ENCODE results near the gene SERBP1. TPM values are rescaled to one million over a fixed set of nuclear protein-coding genes. Genes with fewer than 3 reads are reported as not detected.

SERBP1 gene
- total RNA-seq = 100 to 1,000 TPM; 201 to 236 (median 225) TPM
- 100 to 1,000 TPM; 112 to 178 (median 133) TPM for polyA plus RNA-seq

DNA sequence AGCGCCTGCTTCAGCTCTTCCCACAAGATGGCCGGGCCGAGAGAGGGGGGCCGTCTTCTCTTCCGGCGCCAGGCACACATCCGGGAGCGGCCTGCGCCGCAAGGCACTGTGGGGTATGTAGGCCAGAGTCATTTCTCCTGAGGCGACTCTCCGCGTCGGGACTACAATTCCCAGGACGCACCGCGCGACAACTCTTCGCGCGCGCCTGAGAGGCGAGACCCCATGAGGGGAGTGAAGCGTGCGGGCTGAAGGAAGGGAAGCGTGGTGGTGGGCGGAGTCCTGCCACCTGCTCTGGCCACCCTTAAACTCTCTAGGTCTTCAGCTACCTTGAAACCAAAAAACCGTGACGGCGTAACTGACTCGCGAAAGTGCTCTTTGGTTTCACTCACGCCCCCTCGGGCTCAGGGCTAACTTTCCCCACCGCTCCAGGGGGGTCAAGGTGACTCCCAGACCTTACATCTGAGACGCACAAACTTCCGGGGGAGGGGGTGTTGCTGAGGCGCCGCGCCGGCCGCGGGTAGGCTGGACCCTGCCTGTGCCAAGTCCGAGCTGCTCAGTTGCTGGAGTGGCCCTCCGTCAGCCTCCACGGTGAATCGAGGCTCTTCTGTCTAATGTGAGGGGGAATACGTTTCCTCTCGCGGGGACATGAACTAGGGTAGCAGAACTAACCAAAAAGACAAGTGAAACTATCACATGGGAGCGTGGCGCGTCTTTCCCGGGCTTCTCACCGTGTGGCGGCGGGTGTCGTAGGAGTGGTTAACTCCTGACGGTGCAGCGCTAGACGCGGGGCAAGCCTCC lies at the start of gene SERBP1:
Gene SERBP1, minus strand, starts transcription at position 45 of the 798 bp plus-strand sequence. CDS start 102 bp downstream, outside the sequence.
- Histone ChIP-seq H3K4me1 (peaks cover 0 to 61% (median 37%) of the 10 kb centered on the region in 4 donors), H3K27me3 (no peaks in the 10 kb centered on the region), H3K36me3 (peaks cover 0 to 7% (median 5%) of the 10 kb centered on the region in 4 donors), H3K27ac (peak within 1 kb of the TSS; percentile 92 to 96 (median 94)), H3K9me3 (no peaks in the 10 kb centered on the region), H3K4me3 (peak within 1 kb of the TSS; percentile 62 to 83 (median 78))
- DNase-seq = peak; percentile 97
- WGBS, 2 donors = 0 to 1% methylated on average over 62 of the region's 62 CpGs
- intact Hi-C loops (cut with DNase I) = loop anchor here (2.0 to 5.0 kb wide), 2 partner anchors 378 to 500 kb away; partner anchors contain the start of gene SLC35D1
- TF ChIP-seq POLR2A (IDR thresholded peaks at IDR 0.05) (no peak), EP300 (IDR thresholded peaks at IDR 0.05) (no peak), POLR2AphosphoS5 (IDR thresholded peaks at IDR 0.05) (peak; percentile 76 to 92 (median 85))
- TF ChIP-seq, protein P1, sequence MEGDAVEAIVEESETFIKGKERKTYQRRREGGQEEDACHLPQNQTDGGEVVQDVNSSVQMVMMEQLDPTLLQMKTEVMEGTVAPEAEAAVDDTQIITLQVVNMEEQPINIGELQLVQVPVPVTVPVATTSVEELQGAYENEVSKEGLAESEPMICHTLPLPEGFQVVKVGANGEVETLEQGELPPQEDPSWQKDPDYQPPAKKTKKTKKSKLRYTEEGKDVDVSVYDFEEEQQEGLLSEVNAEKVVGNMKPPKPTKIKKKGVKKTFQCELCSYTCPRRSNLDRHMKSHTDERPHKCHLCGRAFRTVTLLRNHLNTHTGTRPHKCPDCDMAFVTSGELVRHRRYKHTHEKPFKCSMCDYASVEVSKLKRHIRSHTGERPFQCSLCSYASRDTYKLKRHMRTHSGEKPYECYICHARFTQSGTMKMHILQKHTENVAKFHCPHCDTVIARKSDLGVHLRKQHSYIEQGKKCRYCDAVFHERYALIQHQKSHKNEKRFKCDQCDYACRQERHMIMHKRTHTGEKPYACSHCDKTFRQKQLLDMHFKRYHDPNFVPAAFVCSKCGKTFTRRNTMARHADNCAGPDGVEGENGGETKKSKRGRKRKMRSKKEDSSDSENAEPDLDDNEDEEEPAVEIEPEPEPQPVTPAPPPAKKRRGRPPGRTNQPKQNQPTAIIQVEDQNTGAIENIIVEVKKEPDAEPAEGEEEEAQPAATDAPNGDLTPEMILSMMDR (IDR thresholded peaks at IDR 0.05) = no peak

DNA sequence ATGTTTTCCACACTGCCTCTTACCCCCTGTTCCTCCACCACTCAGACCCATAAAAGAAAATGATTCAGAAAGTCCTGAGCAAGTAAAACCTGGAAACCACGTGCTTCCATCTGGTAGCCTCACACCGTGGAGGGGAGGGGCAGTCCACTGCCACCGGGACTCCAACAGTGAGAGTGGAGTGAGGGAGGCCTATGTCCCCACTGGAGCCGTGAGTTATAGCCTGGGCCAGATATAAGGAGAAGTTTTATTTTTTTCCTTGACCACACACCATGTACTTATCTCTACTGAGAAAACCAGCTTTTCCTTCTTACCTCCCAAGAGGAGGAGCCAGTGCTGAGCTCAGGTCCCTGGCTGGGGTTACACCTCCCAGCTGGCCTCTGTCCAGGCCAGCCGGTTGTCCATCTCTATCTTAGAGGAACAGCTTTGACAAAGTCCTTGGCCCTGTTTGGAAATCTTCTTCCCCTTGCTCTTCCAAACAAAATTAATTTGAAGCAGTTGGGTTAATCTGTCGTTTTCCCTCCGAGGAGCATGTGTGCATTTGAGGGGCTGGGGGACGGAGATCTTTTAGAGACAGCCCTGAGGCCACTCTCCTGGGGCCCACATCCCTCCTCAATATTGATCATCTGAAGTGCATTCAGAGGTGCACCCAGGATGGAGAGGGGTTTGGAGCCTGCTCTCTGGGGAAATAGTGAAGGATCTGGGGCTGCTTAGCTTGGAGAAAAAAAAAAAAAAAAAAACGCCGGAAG lies 49.1 kb upstream of the SERBP1 start:
- no peak overlapping the region for H3K4me3 ChIP-seq
- no peak for DNase-seq
- intact Hi-C loops (cut with DNase I) = no loop called here
- no peaks in the 10 kb centered on the region for H3K27me3 ChIP-seq
- TF ChIP-seq EP300 (IDR thresholded peaks at IDR 0.05) (no peak), POLR2AphosphoS5 (IDR thresholded peaks at IDR 0.05) (no peak), POLR2A (IDR thresholded peaks at IDR 0.05) (no peak)
- TF ChIP-seq, protein P1 (IDR thresholded peaks at IDR 0.05) = no peak
- H3K27ac ChIP-seq = no peak overlapping the region
- peaks cover 0 to 8% (median 8%) of the 10 kb centered on the region in 4 donors for H3K4me1 ChIP-seq
- no peaks in the 10 kb centered on the region for H3K9me3 ChIP-seq
- WGBS, 2 donors = 39 to 46% methylated on average over 10 of the region's 10 CpGs
- no peaks in the 10 kb centered on the region for H3K36me3 ChIP-seq

DNA sequence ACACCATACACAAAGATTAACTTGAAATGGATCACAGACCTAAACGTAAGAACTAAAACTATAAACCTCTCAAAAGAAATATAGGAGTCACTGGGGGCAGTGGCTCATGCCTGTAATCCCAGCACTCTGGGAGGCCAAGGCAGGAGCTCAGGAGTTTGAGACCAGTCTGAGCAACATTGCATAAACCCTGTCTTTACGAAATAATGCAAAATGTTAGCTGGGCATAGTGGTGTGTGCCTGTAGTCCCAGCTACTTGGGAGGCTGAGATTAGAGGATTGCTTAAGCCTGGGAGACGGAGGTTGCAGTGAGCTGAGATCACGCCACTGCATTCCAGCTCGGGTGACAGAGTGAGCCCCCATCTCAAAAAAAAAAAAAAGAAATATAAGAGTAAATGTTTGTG lies 46.7 kb upstream of the SERBP1 start:
- TF ChIP-seq, protein P1 (IDR thresholded peaks at IDR 0.05) = no peak
- TF ChIP-seq EP300 (IDR thresholded peaks at IDR 0.05) = no peak
- no peak for TF ChIP-seq POLR2AphosphoS5 (IDR thresholded peaks at IDR 0.05)
- no peak for TF ChIP-seq POLR2A (IDR thresholded peaks at IDR 0.05)
- H3K4me1 ChIP-seq = peaks cover 0 to 8% (median 8%) of the 10 kb centered on the region in 4 donors
- no peaks in the 10 kb centered on the region for H3K36me3 ChIP-seq

DNA sequence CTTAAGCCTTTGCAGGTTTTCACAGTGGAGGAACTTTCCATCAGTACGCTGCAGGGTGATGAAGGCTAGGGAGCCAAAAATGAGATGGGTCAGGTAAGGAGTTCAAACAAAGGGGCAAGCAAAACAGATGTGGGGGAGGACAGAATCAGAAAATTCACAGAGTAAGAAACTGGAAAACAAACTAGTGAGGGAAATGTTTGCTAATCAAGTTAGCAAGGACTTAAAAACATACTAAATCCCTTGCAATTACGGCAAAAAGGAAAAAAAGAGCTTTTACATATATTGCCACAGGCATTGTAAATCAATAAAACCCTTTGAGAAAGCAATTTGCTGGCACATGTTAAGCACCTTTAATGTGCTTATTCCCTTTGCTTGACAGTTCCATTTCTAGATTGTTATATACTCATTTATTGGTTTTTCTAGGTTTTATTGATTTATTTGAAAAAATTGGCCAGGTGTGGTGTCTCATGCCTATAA lies 45.8 kb upstream of the SERBP1 start:
- H3K9me3 ChIP-seq = no peaks in the 10 kb centered on the region
- 22 to 58% methylated on average over 2 of the region's 2 CpGs for WGBS, 2 donors

More for the DNA sequence above, 46.7 kb upstream of the SERBP1 start:
- intact Hi-C loops (cut with DNase I) = no loop called here
- no peak for DNase-seq
- 62 to 86% methylated on average over 5 of the region's 5 CpGs for WGBS, 2 donors
- no peaks in the 10 kb centered on the region for H3K27me3 ChIP-seq
- H3K9me3 ChIP-seq = no peaks in the 10 kb centered on the region
- no peak overlapping the region for H3K4me3 ChIP-seq
- no peak overlapping the region for H3K27ac ChIP-seq

More for the DNA sequence above, 45.8 kb upstream of the SERBP1 start:
- H3K36me3 ChIP-seq = no peaks in the 10 kb centered on the region
- H3K4me3 ChIP-seq = no peak overlapping the region
- TF ChIP-seq, protein P1 (IDR thresholded peaks at IDR 0.05) = no peak
- TF ChIP-seq POLR2A (IDR thresholded peaks at IDR 0.05) (no peak), POLR2AphosphoS5 (IDR thresholded peaks at IDR 0.05) (no peak), EP300 (IDR thresholded peaks at IDR 0.05) (no peak)
- H3K27ac ChIP-seq = no peak overlapping the region
- no peak for DNase-seq
- intact Hi-C loops (cut with DNase I) = no loop called here
- no peaks in the 10 kb centered on the region for H3K27me3 ChIP-seq
- H3K4me1 ChIP-seq = peaks cover 0 to 8% (median 8%) of the 10 kb centered on the region in 4 donors
